ENCODE data around the gene ATRNL1.

The ATRNL1 gene

GRCh38 chr10:115964827-115965226, 871.7 kb downstream of the ATRNL1 start:
- no peak for DNase-seq

DNA sequence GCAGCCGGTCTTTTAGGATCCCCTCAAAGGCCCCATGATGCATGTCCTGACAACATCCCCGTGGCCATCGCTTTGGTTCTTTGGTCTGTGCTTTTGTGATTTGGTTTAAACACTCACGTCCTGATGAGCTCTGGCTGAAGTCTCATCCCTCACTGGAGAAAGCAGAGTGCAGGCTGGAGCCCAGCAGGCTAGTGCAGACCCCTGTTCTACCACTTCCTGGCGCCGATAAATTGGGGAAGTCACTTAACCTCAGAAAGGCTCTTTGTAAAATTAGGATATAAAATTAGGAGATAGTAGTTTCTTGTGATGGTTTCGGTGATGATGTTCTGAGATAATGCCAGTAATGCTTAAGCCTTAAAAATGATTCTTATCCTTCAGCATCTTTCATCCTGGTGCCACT, 872.2 kb downstream of the ATRNL1 start:
- DNase-seq, result no peak

GRCh38 chr10:115968236-115968635, 875.1 kb downstream of the ATRNL1 start:
- DNase-seq, result no peak

GRCh38 chr10:115969591-115969990, 876.4 kb downstream of the ATRNL1 start:
- DNase-seq, result no peak

DNA sequence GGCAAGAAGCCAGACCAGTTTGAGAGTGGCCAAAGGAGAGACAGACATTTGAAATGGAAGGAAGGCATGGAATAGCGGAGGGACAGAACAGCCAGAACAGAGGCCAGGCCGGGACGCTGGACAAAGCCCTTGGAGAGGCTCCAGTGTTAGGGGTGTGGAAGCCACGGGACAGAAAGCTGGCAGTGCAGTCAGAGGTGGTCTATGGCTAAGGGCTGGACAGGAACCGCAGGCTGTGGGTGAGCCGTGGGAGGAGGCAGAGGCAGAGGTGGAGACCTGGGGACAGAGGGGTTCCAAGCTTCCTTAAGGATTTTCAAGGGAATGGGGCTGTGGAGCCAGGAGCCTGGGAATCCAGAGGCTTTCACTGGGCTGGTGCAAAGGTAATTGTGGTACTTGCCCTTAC, 878.8 kb downstream of the ATRNL1 start:
- DNase-seq, result no peak

- DNase-seq, result no peak
Measured at GRCh38 chr10:115972426-115972825, 879.3 kb downstream of the ATRNL1 start.

GRCh38 chr10:115974351-115974750, 881.2 kb downstream of the ATRNL1 start:
- no peak for DNase-seq

DNA sequence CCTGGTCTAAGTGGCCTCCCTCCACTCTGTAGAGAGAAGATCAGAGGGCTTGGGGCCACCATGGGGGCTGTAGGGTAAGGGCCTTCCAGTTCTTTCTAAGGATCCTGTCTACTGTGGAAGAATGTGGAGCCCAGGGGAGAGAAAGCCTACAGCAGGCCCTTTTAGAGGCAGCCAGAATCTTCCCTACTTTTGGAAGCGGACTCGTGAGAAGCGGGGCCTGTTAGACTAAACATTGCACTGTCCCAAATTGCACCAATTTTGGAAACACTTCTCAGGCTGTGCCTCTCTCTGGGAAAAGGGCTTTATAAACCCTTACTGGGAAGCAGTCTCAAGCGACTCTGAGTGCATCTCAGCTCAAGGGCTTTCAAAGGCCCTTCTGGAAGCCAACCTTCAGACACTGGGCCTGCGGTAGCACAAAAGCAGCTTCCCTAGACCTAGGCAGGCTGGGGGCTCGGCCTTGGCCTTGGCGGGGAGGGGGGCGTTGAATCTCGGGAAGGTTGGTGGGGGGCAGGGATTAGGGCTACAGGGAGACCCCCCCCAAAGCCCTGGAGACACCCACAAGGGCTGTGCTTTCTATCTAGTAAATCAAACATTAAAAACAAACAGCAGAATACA, 881.8 kb downstream of the ATRNL1 start:
- DNase-seq, result no peak

DNA sequence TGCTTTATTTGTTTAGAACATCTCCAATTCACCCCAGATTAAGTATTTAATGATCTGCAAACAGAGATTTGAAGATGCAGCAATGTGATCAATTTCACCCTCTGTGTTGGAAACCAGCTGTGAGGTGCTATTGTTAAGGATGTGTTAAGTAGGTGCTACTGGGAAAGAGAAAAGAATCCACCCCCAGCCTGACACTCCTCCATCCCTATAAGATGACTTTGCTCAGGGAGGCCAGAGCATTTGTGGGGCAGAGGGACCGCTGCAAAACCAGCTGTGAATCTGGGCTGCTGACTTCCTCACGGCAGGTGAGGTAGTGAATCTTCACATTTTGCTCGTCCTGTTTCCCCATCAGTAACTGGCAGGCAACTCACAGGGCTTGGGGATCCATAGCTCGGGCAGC, 882.3 kb downstream of the ATRNL1 start:
- DNase-seq, result no peak

- no peak for DNase-seq
Measured at GRCh38 chr10:115976342-115976741, 883.2 kb downstream of the ATRNL1 start.

GRCh38 chr10:115977855-115978254, 884.7 kb downstream of the ATRNL1 start:
- no peak for DNase-seq

DNA sequence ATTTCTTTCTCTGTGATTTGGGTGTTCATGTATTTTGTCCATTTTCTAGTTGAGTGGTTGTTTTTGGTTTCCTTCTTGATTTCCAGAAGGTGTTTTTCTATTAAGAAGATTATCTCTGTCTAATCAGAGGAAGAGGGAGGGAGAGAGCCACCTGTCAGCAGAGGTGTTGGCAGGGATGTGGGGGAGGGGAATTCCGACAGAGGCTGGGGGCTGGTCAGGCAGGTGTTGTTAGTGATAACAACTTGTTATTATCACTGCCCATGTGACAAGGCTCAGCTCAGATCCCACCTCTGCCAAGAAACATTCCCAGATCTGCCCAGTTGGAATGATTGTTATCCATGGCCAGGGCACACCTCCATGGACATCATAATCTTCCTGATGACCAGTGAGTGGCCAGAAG, 886.4 kb downstream of the ATRNL1 start:
- DNase-seq, result no peak

GRCh38 chr10:115980470-115980869, 887.3 kb downstream of the ATRNL1 start:
- no peak for DNase-seq

DNA sequence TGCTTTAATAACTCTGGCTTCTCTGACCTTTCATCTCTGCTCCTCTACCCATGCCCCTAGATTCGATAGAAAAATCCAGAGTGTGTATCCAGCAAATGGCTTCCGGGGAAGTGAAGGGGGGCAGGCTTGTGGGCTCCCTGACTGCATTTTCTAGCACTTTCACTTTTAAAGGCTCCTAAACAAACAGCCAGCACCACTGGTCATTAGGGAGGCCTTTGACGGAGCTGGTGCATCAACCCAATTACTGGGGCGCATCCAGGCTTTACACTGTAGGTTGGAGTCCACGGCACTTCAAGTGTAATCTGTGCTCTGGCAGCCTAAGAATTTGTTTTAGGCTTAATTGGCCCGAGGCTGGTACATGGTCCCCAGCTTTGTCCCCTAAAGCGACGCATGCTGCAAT, 887.9 kb downstream of the ATRNL1 start:
- no peak for DNase-seq

GRCh38 chr10:115982076-115982475, 888.9 kb downstream of the ATRNL1 start:
- DNase-seq, result no peak

DNA sequence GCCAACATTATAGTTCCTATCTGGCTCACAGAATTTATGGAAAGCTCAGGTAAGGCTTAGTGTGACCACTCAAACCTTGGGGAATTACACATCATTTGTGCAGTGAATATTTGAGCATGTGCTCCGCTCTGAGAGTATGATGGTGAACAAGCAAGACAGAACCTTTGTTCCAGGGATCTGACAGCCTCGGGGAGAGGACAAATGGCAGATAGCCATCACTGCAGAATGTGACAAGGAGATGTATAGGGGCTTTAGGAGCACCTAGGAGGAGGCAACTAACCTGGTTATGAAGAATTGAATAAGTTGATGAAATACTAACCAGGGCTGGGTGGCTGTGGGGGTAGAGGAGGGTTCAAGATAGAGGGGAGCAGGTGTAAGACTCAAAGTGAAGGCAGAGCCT, 889.4 kb downstream of the ATRNL1 start:
- DNase-seq, result no peak

DNA sequence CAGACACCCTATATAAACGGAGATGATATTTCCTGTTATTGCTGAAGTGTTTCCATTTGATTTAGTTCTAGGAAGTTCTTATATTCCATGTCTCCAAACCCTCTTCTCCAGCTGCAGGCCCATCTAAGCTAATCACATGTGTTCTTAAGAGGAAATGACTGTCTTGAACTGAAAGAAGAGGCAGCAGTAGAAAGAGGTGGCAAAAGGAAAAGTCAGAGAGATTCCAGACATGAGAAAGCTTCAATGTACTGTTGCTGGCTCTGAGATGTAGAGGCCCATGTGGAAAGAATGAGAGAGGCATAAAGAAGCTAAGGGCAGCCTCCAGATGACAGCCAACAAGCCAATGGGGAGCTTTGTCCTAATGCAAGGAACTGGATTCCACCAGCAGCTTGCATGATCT, 892.6 kb downstream of the ATRNL1 start:
- no peak for DNase-seq

DNA sequence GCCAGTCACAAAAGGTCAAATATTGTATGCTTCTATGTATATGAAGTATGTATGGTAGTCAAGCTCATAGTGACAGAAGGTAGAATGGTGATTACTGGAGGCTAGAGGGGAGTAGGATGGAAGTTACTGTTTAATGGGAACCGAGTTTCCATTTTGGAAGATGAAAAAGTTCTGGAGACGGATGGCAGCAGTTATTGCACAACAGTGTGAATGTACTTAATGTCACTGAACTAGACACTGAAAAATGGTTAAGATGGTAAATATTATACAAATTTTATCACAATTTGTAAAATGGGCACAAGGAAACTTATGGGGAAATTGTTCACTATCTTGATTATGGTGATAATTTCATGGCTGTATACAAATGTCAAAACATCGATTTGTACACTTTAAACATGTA, 895.2 kb downstream of the ATRNL1 start:
- no peak for DNase-seq

GRCh38 chr10:115989621-115990020, 896.5 kb downstream of the ATRNL1 start:
- no peak for DNase-seq

GRCh38 chr10:115992236-115992986, 899.2 kb downstream of the ATRNL1 start:
- DNase-seq, result no peak

DNA sequence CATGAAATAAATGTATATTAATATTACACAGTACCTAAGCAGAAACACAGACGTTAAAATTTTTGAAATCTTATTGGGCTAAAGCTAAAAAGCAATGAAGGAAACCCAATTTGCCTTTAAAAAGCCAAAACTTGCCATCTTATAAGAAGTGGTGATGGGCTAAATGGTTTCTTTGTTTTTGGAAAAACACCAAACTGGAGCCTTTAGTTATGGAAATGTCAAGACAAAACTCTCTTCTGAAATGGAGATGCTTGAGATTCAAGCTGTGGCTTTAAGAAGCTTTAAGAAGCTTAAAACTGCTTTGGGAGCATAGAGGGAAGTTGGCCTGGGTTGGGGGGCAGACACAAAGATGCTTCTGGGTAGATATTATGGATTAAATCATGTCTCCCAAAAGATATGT, 902.9 kb downstream of the ATRNL1 start:
- DNase-seq, result no peak

GRCh38 chr10:115998301-115998700, 905.1 kb downstream of the ATRNL1 start:
- DNase-seq, result no peak
